Parathyroid adenoma (tissue), 2 donors: Measurements from ENCODE around the gene KIF11.

Experiments
- H2AFZ ChIP-seq: fragments of 300-600 bp; sonication (generic); one replicate; pipeline ENCODE4 v1.7.0; 2017; ENCODE audit warnings: antibody characterized with exemption, mild to moderate bottlenecking
- H3K27ac ChIP-seq: fragments of 300-600 bp; sonication (generic); one replicate; pipeline ENCODE4 v1.7.0; 2017
- H3K27me3 ChIP-seq: fragments of 300-600 bp; sonication (generic); one replicate; pipeline ENCODE4 v1.7.0; 2017; ENCODE audit warnings: low read length; ENCODE audit not compliant: control insufficient read depth, insufficient read depth
- H3K36me3 ChIP-seq: fragments of 300-600 bp; sonication (generic); one replicate; pipeline ENCODE4 v1.7.0; 2017; ENCODE audit warnings: low read length; ENCODE audit not compliant: control insufficient read depth, insufficient read depth
- H3K4me1 ChIP-seq: fragments of 300-600 bp; sonication (generic); one replicate; pipeline ENCODE4 v1.7.0; 2017; ENCODE audit warnings: control low read depth
- H3K4me2 ChIP-seq: fragments of 300-600 bp; sonication (generic); one replicate; pipeline ENCODE4 v1.7.0; 2017; ENCODE audit warnings: low read length
- H3K4me3 ChIP-seq: fragments of 300-600 bp; sonication (generic); one replicate; pipeline ENCODE4 v1.7.0; 2017; ENCODE audit warnings: low read depth, low read length
- H3K79me2 ChIP-seq: fragments of 300-600 bp; sonication (generic); one replicate; pipeline ENCODE4 v1.7.0; 2017; ENCODE audit warnings: control low read depth
- H3K9ac ChIP-seq: fragments of 300-600 bp; sonication (generic); one replicate; pipeline ENCODE4 v1.7.0; 2017; ENCODE audit warnings: mild to moderate bottlenecking
- H3K9me3 ChIP-seq: fragments of 300-600 bp; sonication (generic); one replicate; pipeline ENCODE4 v1.7.0; 2017; ENCODE audit warnings: low read length; ENCODE audit not compliant: control insufficient read depth
- CTCF ChIP-seq: fragments of 300-600 bp; sonication (generic); IDR thresholded peaks from one replicate; pipeline ENCODE4 v1.7.0; 2017; ENCODE audit warnings: antibody characterized with exemption, mild to moderate bottlenecking
- donor health status: primary hyperparathyroidism.

Gene KIF11

GRCh38 chr10:92604841-92605240 lies 11.9 kb downstream of the KIF11 start:
- Histone ChIP-seq H3K79me2 (peaks cover 2% of the 10 kb centered on the region), H2AFZ (no peak overlapping the region), H3K4me2 (no peak overlapping the region), H3K9ac (no peak overlapping the region), H3K36me3 (no peaks in the 10 kb centered on the region), H3K27ac (no peak overlapping the region), H3K4me3 (no peak overlapping the region), H3K27me3 (no peaks in the 10 kb centered on the region), H3K4me1 (no peaks in the 10 kb centered on the region), H3K9me3 (no peaks in the 10 kb centered on the region)
- TF ChIP-seq CTCF: no peak

- Histone ChIP-seq H3K27ac (no peak overlapping the region), H3K36me3 (no peaks in the 10 kb centered on the region), H3K79me2 (no peaks in the 10 kb centered on the region), H3K9me3 (no peaks in the 10 kb centered on the region), H3K9ac (no peak overlapping the region), H3K27me3 (no peaks in the 10 kb centered on the region), H3K4me2 (no peak overlapping the region), H3K4me3 (no peak overlapping the region), H3K4me1 (no peaks in the 10 kb centered on the region), H2AFZ (no peak overlapping the region)
- no peak for TF ChIP-seq CTCF
Measured at GRCh38 chr10:92615515-92615914, 22.6 kb downstream of the KIF11 start.

- Histone ChIP-seq H3K79me2 (no peaks in the 10 kb centered on the region), H2AFZ (no peak overlapping the region), H3K4me1 (no peaks in the 10 kb centered on the region), H3K4me3 (no peak overlapping the region), H3K9me3 (no peaks in the 10 kb centered on the region), H3K27ac (no peak overlapping the region), H3K36me3 (no peaks in the 10 kb centered on the region), H3K27me3 (no peaks in the 10 kb centered on the region), H3K4me2 (no peak overlapping the region), H3K9ac (no peak overlapping the region)
- TF ChIP-seq CTCF: no peak
Measured at GRCh38 chr10:92619368-92619767, 26.4 kb downstream of the KIF11 start.

GRCh38 chr10:92627845-92628480 lies 35.0 kb downstream of the KIF11 start:
- no peak overlapping the region for H3K27ac ChIP-seq
- H3K4me1 ChIP-seq: no peaks in the 10 kb centered on the region
- H3K4me2 ChIP-seq: no peak overlapping the region
- H3K79me2 ChIP-seq: no peaks in the 10 kb centered on the region
- H3K9ac ChIP-seq: no peak overlapping the region
- no peaks in the 10 kb centered on the region for H3K9me3 ChIP-seq
- H2AFZ ChIP-seq: no peak overlapping the region
- no peaks in the 10 kb centered on the region for H3K27me3 ChIP-seq
- no peaks in the 10 kb centered on the region for H3K36me3 ChIP-seq
- TF ChIP-seq CTCF: no peak
- no peak overlapping the region for H3K4me3 ChIP-seq

GRCh38 chr10:92629945-92630344 lies 37.0 kb downstream of the KIF11 start:
- no peaks in the 10 kb centered on the region for H3K9me3 ChIP-seq
- no peaks in the 10 kb centered on the region for H3K79me2 ChIP-seq
- H3K9ac ChIP-seq: no peak overlapping the region
- no peaks in the 10 kb centered on the region for H3K27me3 ChIP-seq
- no peaks in the 10 kb centered on the region for H3K4me1 ChIP-seq
- H3K36me3 ChIP-seq: no peaks in the 10 kb centered on the region
- no peak overlapping the region for H2AFZ ChIP-seq
- H3K27ac ChIP-seq: no peak overlapping the region
- TF ChIP-seq CTCF: no peak
- no peak overlapping the region for H3K4me2 ChIP-seq
- H3K4me3 ChIP-seq: no peak overlapping the region
